Neural cell (in vitro differentiated cells): ENCODE data around the gene TBC1D8. TPM values are rescaled to one million over a fixed set of nuclear protein-coding genes. Genes with fewer than 3 reads are reported as not detected.

Experiments used
- H2AFZ ChIP-seq: fragments of 200-600, 300-800 bp; sonication (generic), shearing (Covaris generic); 2 replicates; pipeline ENCODE4 v1.6.0; 2014; ENCODE audit warnings: low read depth, mild to moderate bottlenecking, antibody characterized with exemption, low read length, moderate library complexity
- H3F3A ChIP-seq: fragments of 200-600 bp; shearing (Covaris generic); 2 replicates; pipeline ENCODE4 v1.6.1; 2016; ENCODE audit warnings: mild to moderate bottlenecking, moderate library complexity, mixed read lengths, antibody characterized with exemption, low read length; ENCODE audit not compliant: insufficient read depth, poor library complexity, severe bottlenecking
- H3K27ac ChIP-seq: fragments of 200-600, 300-800 bp; sonication (generic), shearing (Covaris generic); 2 replicates; pipeline ENCODE4 v1.5.1; 2014; ENCODE audit warnings: mild to moderate bottlenecking, low read length, moderate library complexity
- H3K27me3 ChIP-seq: fragments of 300-800, 200-600 bp; sonication (generic), shearing (Covaris generic); 2 replicates; pipeline ENCODE4 v1.6.0; 2014; ENCODE audit warnings: mild to moderate bottlenecking, low read depth, low read length, moderate library complexity; ENCODE audit not compliant: insufficient read depth
- H3K36me3 ChIP-seq: fragments of 300-800, 200-600 bp; sonication (generic), shearing (Covaris generic); 2 replicates; pipeline ENCODE4 v1.5.1; 2014; ENCODE audit warnings: mild to moderate bottlenecking, antibody characterized with exemption, low read length, moderate library complexity; ENCODE audit not compliant: insufficient read depth
- H3K4me2 ChIP-seq: fragments of 300-800, 200-600 bp; sonication (generic), shearing (Covaris generic); 2 replicates; pipeline ENCODE4 v1.6.0; 2014; ENCODE audit warnings: mild to moderate bottlenecking, low read length
- H3K4me3 ChIP-seq: fragments of 300-800, 200-600 bp; sonication (generic), shearing (Covaris generic); 2 replicates; pipeline ENCODE4 v1.5.1; 2014; ENCODE audit warnings: mild to moderate bottlenecking, low read length, moderate library complexity
- H3K79me2 ChIP-seq: fragments of 200-600 bp; shearing (Covaris generic); replicated peaks from 2 replicates; pipeline ENCODE4 v1.6.0; 2014; ENCODE audit warnings: mild to moderate bottlenecking, low read length, moderate library complexity; ENCODE audit not compliant: insufficient read depth
- H3K9ac ChIP-seq: fragments of 300-800, 200-600 bp; sonication (generic), shearing (Covaris generic); 2 replicates; pipeline ENCODE4 v1.6.1; 2016; ENCODE audit warnings: mild to moderate bottlenecking, low read length, mixed read lengths
- H3K9me2 ChIP-seq: fragments of 200-600 bp; shearing (Covaris generic); 2 replicates; pipeline ENCODE4 v1.6.1; 2016; ENCODE audit warnings: mild to moderate bottlenecking, low read length, mixed read lengths; ENCODE audit not compliant: insufficient read depth
- H3K9me3 ChIP-seq: fragments of 200-600, 300-800 bp; sonication (generic), shearing (Covaris generic); 2 replicates; pipeline ENCODE4 v1.6.1; 2016; ENCODE audit warnings: mild to moderate bottlenecking, mixed run types, low read length, moderate library complexity, mixed read lengths
- H4K20me1 ChIP-seq: fragments of 200-600 bp; shearing (Covaris generic); 2 replicates; pipeline ENCODE4 v1.6.1; 2016; ENCODE audit warnings: mild to moderate bottlenecking, mixed run types; ENCODE audit not compliant: insufficient read depth
- CTCF ChIP-seq: fragments of 450-650 bp; IDR thresholded peaks from 2 replicates; pipeline ENCODE4 v1.5.1; 2014; ENCODE audit warnings: antibody characterized with exemption, mild to moderate bottlenecking, moderate library complexity; ENCODE audit not compliant: poor library complexity, severe bottlenecking
- EP300 ChIP-seq: fragments of 450-650 bp; conservative IDR thresholded peaks from 2 replicates; pipeline ENCODE4 v1.6.1; 2014; ENCODE audit warnings: antibody characterized with exemption, mild to moderate bottlenecking, moderate library complexity; ENCODE audit not compliant: poor library complexity, severe bottlenecking
- EZH2 ChIP-seq: fragments of 200-600, 300-800 bp; shearing (Covaris generic), sonication (generic); IDR thresholded peaks from 2 replicates; pipeline ENCODE4 v1.6.1; 2014; ENCODE audit warnings: antibody characterized with exemption, low read length, borderline replicate concordance, mild to moderate bottlenecking; ENCODE audit not compliant: insufficient read depth, poor library complexity, severe bottlenecking
- MXI1 ChIP-seq: fragments of 450-650 bp; conservative IDR thresholded peaks from 2 replicates; pipeline ENCODE4 v1.6.1; 2014; ENCODE audit warnings: antibody characterized with exemption, mild to moderate bottlenecking; ENCODE audit not compliant: poor library complexity, severe bottlenecking
- POLR2AphosphoS5 ChIP-seq: IDR thresholded peaks from 2 replicates; pipeline ENCODE4 v1.6.1; 2012
- RAD21 ChIP-seq: fragments of 450-650 bp; conservative IDR thresholded peaks from 2 replicates; pipeline ENCODE4 v1.6.1; 2014; ENCODE audit warnings: antibody characterized with exemption, mild to moderate bottlenecking, moderate library complexity
- SMC3 ChIP-seq: fragments of 450-650 bp; conservative IDR thresholded peaks from 2 replicates; pipeline ENCODE4 v1.6.1; 2014; ENCODE audit warnings: antibody characterized with exemption, mild to moderate bottlenecking, moderate library complexity; ENCODE audit not compliant: poor library complexity
- TAF1 ChIP-seq: IDR thresholded peaks from 2 replicates; pipeline ENCODE4 v1.6.1; 2012; ENCODE audit warnings: low read depth
- polyA plus RNA-seq: library from polyadenylated mRNA; depleted of rRNA; stranded (reverse); fragments of >200 nt; gene quantifications from 2 replicates; pipeline ENCODE4 v1.2.3, GENCODE V29; 2014
- TF ChIP-seq, protein P1 (sequence below): IDR thresholded peaks from 2 replicates; pipeline ENCODE4 v1.6.1; 2012; ENCODE audit warnings: borderline replicate concordance

Gene TBC1D8
- polyA plus RNA-seq, 1 donor from 2014 or later = 5.3 TPM

DNA sequence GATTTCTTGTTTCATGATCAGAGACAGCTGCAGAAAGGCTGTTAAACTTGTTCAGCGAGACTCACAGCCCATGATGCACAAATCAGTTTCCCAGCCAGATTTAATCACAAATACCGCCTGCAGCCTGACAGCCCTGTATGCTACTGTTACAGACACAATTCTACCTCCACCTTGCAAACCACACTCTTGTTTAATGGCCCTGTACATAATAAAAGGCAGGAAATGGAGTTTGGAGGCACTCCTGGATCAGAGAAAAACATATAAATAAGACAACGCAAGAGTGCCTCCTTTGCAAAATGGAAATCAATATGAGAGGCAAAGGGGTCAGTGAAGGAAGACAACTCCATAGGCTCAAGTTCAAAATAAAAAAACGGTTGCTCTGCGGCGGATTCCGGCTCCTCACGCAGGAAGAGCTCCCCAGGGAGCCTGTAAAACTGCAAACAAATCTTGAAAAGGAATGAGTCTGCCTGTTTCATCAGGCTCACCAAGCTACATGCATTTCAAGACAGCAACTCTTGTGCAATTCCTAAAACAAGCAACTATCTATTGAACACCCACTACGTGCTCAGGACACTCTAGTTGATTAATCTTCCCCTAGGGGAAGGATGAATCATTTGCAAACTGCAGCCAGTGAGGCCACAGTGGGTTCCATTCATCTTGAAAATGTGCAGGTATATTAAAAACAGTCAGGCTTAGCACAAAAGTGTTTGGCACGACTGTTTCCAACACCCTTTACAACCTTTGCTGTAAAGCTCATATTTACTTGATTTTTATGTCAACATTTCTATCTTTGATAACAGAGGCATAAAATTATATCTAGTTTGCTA is 37.5 kb downstream of the TBC1D8 start:
- TF ChIP-seq SMC3 (no peak), RAD21 (no peak)
- Histone ChIP-seq H3K79me2 (no peaks in the 10 kb centered on the region), H3K9me3 (no peaks in the 10 kb centered on the region), H3K4me2 (peak overlapping the region; percentile 27), H3K27ac (no peak overlapping the region), H3K9me2 (no peaks in the 10 kb centered on the region), H3F3A (no peaks in the 10 kb centered on the region), H3K27me3 (no peaks in the 10 kb centered on the region), H3K9ac (no peak overlapping the region), H2AFZ (no peak overlapping the region), H4K20me1 (no peaks in the 10 kb centered on the region), H3K36me3 (no peaks in the 10 kb centered on the region), H3K4me3 (peak overlapping the region; percentile 53)

DNA sequence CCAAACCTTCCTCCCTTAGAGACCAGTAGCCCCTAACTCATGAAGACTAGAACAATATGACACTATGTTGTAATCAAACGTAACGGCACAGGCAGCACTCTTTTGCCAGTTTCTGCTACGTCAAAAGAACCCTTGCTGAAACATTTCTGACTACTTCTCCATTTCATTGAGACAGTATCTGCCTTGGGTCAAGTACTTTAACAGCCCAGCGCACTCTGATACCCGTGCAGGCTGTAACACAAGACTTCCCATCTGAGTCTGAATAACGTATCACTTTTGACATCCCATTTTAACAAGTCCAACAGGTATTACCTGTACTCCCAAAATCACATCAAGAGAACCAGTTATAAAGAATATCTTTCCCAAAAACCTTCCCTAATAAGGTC is 38.4 kb downstream of the TBC1D8 start:
- Histone ChIP-seq H3K9ac (no peak overlapping the region), H3K79me2 (no peaks in the 10 kb centered on the region), H3K4me2 (no peak overlapping the region), H3F3A (no peaks in the 10 kb centered on the region), H2AFZ (no peak overlapping the region), H3K9me3 (no peaks in the 10 kb centered on the region), H3K9me2 (no peaks in the 10 kb centered on the region), H3K27ac (no peak overlapping the region), H3K4me3 (peak overlapping the region; percentile 53), H3K27me3 (no peaks in the 10 kb centered on the region), H3K36me3 (no peaks in the 10 kb centered on the region), H4K20me1 (no peaks in the 10 kb centered on the region)
- no peak for TF ChIP-seq CTCF

GRCh38 chr2:101111917-101112771 is 39.0 kb downstream of the TBC1D8 start:
- Histone ChIP-seq H3K4me3 (no peak overlapping the region), H3K27me3 (no peaks in the 10 kb centered on the region), H3K36me3 (no peaks in the 10 kb centered on the region), H3F3A (no peaks in the 10 kb centered on the region), H3K79me2 (no peaks in the 10 kb centered on the region), H3K9me3 (no peaks in the 10 kb centered on the region), H2AFZ (no peak overlapping the region), H3K27ac (no peak overlapping the region), H3K9ac (no peak overlapping the region), H4K20me1 (no peaks in the 10 kb centered on the region), H3K9me2 (no peaks in the 10 kb centered on the region), H3K4me2 (no peak overlapping the region)
- TF ChIP-seq EZH2 (no peak), MXI1 (no peak), EP300 (no peak), SMC3 (no peak), CTCF (no peak), RAD21 (no peak), TAF1 (no peak), POLR2AphosphoS5 (no peak)
- TF ChIP-seq, protein P1, sequence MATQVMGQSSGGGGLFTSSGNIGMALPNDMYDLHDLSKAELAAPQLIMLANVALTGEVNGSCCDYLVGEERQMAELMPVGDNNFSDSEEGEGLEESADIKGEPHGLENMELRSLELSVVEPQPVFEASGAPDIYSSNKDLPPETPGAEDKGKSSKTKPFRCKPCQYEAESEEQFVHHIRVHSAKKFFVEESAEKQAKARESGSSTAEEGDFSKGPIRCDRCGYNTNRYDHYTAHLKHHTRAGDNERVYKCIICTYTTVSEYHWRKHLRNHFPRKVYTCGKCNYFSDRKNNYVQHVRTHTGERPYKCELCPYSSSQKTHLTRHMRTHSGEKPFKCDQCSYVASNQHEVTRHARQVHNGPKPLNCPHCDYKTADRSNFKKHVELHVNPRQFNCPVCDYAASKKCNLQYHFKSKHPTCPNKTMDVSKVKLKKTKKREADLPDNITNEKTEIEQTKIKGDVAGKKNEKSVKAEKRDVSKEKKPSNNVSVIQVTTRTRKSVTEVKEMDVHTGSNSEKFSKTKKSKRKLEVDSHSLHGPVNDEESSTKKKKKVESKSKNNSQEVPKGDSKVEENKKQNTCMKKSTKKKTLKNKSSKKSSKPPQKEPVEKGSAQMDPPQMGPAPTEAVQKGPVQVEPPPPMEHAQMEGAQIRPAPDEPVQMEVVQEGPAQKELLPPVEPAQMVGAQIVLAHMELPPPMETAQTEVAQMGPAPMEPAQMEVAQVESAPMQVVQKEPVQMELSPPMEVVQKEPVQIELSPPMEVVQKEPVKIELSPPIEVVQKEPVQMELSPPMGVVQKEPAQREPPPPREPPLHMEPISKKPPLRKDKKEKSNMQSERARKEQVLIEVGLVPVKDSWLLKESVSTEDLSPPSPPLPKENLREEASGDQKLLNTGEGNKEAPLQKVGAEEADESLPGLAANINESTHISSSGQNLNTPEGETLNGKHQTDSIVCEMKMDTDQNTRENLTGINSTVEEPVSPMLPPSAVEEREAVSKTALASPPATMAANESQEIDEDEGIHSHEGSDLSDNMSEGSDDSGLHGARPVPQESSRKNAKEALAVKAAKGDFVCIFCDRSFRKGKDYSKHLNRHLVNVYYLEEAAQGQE = no peak
